ENCODE measurements around the gene IRF7. TPM values are rescaled to one million over a fixed set of nuclear protein-coding genes. Genes with fewer than 3 reads are reported as not detected.

IRF7 gene
- total RNA-seq, 6 experiments from 2014 or later, result 3.0 to 5.2 (median 4.2) TPM

DNA sequence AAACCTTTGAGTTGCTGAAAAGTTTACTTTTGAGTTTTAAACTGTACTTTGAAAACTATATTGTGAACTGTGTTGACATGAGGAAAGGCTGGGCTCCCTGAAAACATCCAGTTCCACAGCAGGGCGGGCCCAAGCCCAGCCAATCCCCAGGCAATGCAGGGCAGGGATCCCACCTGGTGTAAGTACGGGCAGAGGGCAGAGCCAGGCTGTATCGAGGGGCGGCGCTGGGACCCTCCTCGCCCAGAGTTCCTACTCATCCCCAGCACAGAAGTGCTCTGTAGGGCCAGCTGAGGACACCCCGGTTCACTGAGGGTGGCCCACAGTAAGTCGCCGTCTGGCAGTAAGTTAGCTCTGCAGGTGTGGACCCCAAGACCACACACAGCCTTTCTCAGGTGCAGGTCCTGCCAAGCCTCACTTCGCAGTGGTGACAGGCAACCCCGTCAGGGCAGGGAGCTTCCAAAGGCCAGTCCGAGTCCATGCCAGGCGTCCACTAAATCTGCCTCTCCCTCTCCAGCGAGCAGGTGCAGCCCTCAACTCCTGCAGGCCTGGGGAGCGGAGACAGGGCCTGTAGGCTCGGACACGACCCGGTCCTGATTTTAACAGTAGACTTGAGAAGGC lies 48.6 kb downstream of the IRF7 start:
- DNase-seq, result no peak
- no peaks in the 10 kb centered on the region for H3K4me1 Mint-ChIP-seq (ENCODE audit: low read depth)
- TF ChIP-seq, protein P1, sequence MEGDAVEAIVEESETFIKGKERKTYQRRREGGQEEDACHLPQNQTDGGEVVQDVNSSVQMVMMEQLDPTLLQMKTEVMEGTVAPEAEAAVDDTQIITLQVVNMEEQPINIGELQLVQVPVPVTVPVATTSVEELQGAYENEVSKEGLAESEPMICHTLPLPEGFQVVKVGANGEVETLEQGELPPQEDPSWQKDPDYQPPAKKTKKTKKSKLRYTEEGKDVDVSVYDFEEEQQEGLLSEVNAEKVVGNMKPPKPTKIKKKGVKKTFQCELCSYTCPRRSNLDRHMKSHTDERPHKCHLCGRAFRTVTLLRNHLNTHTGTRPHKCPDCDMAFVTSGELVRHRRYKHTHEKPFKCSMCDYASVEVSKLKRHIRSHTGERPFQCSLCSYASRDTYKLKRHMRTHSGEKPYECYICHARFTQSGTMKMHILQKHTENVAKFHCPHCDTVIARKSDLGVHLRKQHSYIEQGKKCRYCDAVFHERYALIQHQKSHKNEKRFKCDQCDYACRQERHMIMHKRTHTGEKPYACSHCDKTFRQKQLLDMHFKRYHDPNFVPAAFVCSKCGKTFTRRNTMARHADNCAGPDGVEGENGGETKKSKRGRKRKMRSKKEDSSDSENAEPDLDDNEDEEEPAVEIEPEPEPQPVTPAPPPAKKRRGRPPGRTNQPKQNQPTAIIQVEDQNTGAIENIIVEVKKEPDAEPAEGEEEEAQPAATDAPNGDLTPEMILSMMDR (IDR thresholded peaks at IDR 0.05), result no peak
- no peaks in the 10 kb centered on the region for H3K27me3 Mint-ChIP-seq (ENCODE audit: insufficient read depth)
- H3K36me3 Mint-ChIP-seq (ENCODE audit: low read depth), result no peaks in the 10 kb centered on the region
- no peak overlapping the region for H3K27ac Mint-ChIP-seq
- H3K4me3 Mint-ChIP-seq, result peak overlapping the region; percentile 88
- H3K9me3 Mint-ChIP-seq, result no peaks in the 10 kb centered on the region

GRCh38 chr11:565921-566509 lies 49.7 kb downstream of the IRF7 start:
- TF ChIP-seq, protein P1 (IDR thresholded peaks at IDR 0.05), result 0 out of 2 replicates have a peak, but pooled peaks have one; percentile 25
- Mint-ChIP-seq H3K4me3 (no peak overlapping the region), H3K36me3 (ENCODE audit: low read depth) (no peaks in the 10 kb centered on the region), H3K27ac (no peak overlapping the region), H3K27me3 (ENCODE audit: insufficient read depth) (no peaks in the 10 kb centered on the region), H3K9me3 (no peaks in the 10 kb centered on the region), H3K4me1 (ENCODE audit: low read depth) (no peaks in the 10 kb centered on the region)
- peak; percentile 27 for DNase-seq

DNA sequence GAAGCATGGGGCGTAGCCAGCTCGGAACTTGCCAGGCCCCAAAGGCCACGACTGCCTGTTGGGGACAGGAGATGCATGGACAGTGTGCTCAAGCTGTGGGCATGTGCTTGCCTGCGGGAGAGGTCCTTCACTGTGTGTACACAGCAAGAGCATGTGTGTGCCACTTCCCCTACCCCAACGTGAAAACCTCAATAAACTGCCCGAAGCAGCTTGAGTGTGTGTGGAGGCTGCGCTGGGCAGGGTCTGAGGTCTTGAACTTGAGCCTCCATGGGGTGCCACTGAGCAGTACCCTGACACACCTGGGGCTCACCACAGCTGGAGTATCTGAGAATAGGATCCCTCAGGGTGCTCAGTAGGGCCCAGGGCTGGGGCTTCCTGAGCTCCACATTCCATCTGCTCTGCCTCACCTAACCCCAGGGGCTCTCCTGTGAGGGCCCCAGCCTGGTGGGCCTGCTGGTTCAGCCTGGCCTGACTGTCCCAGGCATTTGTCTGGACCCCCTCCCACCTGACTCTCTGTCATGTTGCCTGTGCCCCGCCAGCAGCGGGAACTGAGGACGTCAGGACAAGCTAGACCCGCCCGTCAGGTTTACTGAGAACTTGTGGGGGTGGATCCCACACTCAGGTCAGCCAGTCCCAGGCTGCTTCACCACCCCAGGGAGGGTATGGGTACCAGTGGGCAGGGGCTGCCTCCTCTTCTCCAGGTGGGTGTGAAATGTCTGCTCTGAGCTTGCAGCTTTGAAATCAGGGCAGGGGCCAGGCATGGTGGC lies 51.8 kb downstream of the IRF7 start:
- Mint-ChIP-seq H3K4me1 (ENCODE audit: low read depth) (no peaks in the 10 kb centered on the region), H3K4me3 (no peak overlapping the region), H3K36me3 (ENCODE audit: low read depth) (no peaks in the 10 kb centered on the region), H3K27ac (no peak overlapping the region), H3K27me3 (ENCODE audit: insufficient read depth) (peaks cover 2% of the 10 kb centered on the region; the same call in 1 of the 2 replicates), H3K9me3 (no peaks in the 10 kb centered on the region)
- DNase-seq, result no peak
- TF ChIP-seq, protein P1 (IDR thresholded peaks at IDR 0.05), result no peak

DNA sequence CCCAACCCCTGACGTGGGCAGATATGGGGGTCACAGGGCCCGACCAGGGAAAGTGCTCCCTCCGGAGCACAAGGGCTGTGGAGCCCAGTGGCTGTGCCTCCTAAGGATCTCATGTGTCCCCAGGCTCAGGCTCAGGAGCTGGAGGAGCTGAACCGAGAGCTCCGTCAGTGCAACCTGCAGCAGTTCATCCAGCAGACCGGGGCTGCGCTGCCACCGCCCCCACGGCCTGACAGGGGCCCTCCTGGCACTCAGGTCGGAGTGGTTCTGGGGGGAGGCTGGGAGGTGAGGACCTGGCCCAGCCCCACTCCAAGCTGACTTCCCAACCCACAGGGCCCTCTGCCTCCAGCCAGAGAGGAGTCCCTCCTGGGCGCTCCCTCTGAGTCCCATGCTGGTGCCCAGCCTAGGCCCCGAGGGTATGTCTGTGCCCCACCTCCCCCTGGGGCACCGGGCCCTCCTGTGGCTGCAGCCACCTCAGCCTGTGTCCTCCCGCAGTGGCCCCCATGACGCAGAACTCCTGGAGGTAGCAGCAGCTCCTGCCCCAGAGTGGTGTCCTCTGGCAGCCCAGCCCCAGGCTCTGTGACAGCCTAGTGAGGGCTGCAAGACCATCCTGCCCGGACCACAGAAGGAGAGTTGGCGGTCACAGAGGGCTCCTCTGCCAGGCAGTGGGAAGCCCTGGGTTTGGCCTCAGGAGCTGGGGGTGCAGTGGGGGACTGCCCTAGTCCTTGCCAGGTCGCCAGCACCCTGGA lies 52.5 kb downstream of the IRF7 start:
- H3K4me1 Mint-ChIP-seq (ENCODE audit: low read depth), result no peaks in the 10 kb centered on the region
- peaks cover 2% of the 10 kb centered on the region; the same call in 1 of the 2 replicates for H3K27me3 Mint-ChIP-seq (ENCODE audit: insufficient read depth)
- TF ChIP-seq, protein P1 (IDR thresholded peaks at IDR 0.05), result no peak
- no peaks in the 10 kb centered on the region for H3K36me3 Mint-ChIP-seq (ENCODE audit: low read depth)
- no peak for DNase-seq
- H3K4me3 Mint-ChIP-seq, result no peak overlapping the region
- H3K9me3 Mint-ChIP-seq, result no peaks in the 10 kb centered on the region
- no peak overlapping the region for H3K27ac Mint-ChIP-seq

Small RNA genes within 50 kb of the gene (microRNA-seq; reads per million reads assigned to microRNA genes)
- gene MIR210, result 895 reads per million, percentile 74 among the genes with 10 or more reads in this experiment

Other genes with a start within 250 kb of the IRF7 start
- 10 to 100 TPM in 1 of 6 experiments, 1 to 10 TPM in 5; 6.4 to 12.1 (median 8.4) TPM for gene B4GALNT4, start 246.5 kb downstream of the IRF7 start, total RNA-seq (2021; fragmentation: NEBNext Ultra II Directional; extraction: Animal tissue kit (Norgen Biotek cat#: 25700))
- gene PKP3, start 221.7 kb downstream of the IRF7 start, total RNA-seq (2021; fragmentation: NEBNext Ultra II Directional; extraction: Animal tissue kit (Norgen Biotek cat#: 25700)), result 1 to 10 TPM; 2.5 to 3.3 (median 2.9) TPM
- 10 to 100 TPM; 15.9 to 21.6 (median 18.7) TPM for gene SIGIRR, start 201.0 kb downstream of the IRF7 start, total RNA-seq (2021; fragmentation: NEBNext Ultra II Directional; extraction: Animal tissue kit (Norgen Biotek cat#: 25700))
- not detected for gene ANO9, start 173.9 kb downstream of the IRF7 start, total RNA-seq (2021; fragmentation: NEBNext Ultra II Directional; extraction: Animal tissue kit (Norgen Biotek cat#: 25700))
- gene PTDSS2, start 165.7 kb downstream of the IRF7 start, total RNA-seq (2021; fragmentation: NEBNext Ultra II Directional; extraction: Animal tissue kit (Norgen Biotek cat#: 25700)), result 10 to 100 TPM; 23.3 to 34.5 (median 27.2) TPM
- gene RNH1, start 108.7 kb downstream of the IRF7 start, total RNA-seq (2021; fragmentation: NEBNext Ultra II Directional; extraction: Animal tissue kit (Norgen Biotek cat#: 25700)), result 100 to 1,000 TPM; 223 to 272 (median 250) TPM
- gene HRAS, start 80.4 kb downstream of the IRF7 start, total RNA-seq (2021; fragmentation: NEBNext Ultra II Directional; extraction: Animal tissue kit (Norgen Biotek cat#: 25700)), result 100 to 1,000 TPM; 102 to 125 (median 107) TPM
- under 1 TPM; 0.23 to 0.83 (median 0.55) TPM for gene LRRC56, start 78.4 kb downstream of the IRF7 start, total RNA-seq (2021; fragmentation: NEBNext Ultra II Directional; extraction: Animal tissue kit (Norgen Biotek cat#: 25700))
- 1 to 10 TPM in 3 of 6 experiments, under 1 TPM in 3; 0.37 to 2.3 (median 0.97) TPM for gene LMNTD2, start 55.2 kb downstream of the IRF7 start, total RNA-seq (2021; fragmentation: NEBNext Ultra II Directional; extraction: Animal tissue kit (Norgen Biotek cat#: 25700))
- gene RASSF7, start 55.0 kb downstream of the IRF7 start, total RNA-seq (2021; fragmentation: NEBNext Ultra II Directional; extraction: Animal tissue kit (Norgen Biotek cat#: 25700)), result 10 to 100 TPM; 10.1 to 18.8 (median 12.7) TPM
- gene PHRF1, start 39.5 kb downstream of the IRF7 start, total RNA-seq (2021; fragmentation: NEBNext Ultra II Directional; extraction: Animal tissue kit (Norgen Biotek cat#: 25700)), result 10 to 100 TPM; 23.8 to 27.5 (median 24.8) TPM
- not detected for gene CDHR5, start 9.0 kb upstream of the IRF7 start, total RNA-seq (2021; fragmentation: NEBNext Ultra II Directional; extraction: Animal tissue kit (Norgen Biotek cat#: 25700))
- not detected for gene SCT, start 11.2 kb upstream of the IRF7 start, total RNA-seq (2021; fragmentation: NEBNext Ultra II Directional; extraction: Animal tissue kit (Norgen Biotek cat#: 25700))
- under 1 TPM; 0.14 to 0.61 (median 0.38) TPM for gene DRD4, start 21.3 kb upstream of the IRF7 start, total RNA-seq (2021; fragmentation: NEBNext Ultra II Directional; extraction: Animal tissue kit (Norgen Biotek cat#: 25700))
- 10 to 100 TPM; 32.2 to 48.1 (median 34.6) TPM for gene DEAF1, start 79.3 kb upstream of the IRF7 start, total RNA-seq (2021; fragmentation: NEBNext Ultra II Directional; extraction: Animal tissue kit (Norgen Biotek cat#: 25700))
- gene TMEM80, start 79.9 kb upstream of the IRF7 start, total RNA-seq (2021; fragmentation: NEBNext Ultra II Directional; extraction: Animal tissue kit (Norgen Biotek cat#: 25700)), result 10 to 100 TPM; 16.9 to 24.5 (median 19.3) TPM
- 10 to 100 TPM; 55.5 to 70.1 (median 65.1) TPM for gene EPS8L2, start 90.3 kb upstream of the IRF7 start, total RNA-seq (2021; fragmentation: NEBNext Ultra II Directional; extraction: Animal tissue kit (Norgen Biotek cat#: 25700))
- gene TALDO1, start 131.5 kb upstream of the IRF7 start, total RNA-seq (2021; fragmentation: NEBNext Ultra II Directional; extraction: Animal tissue kit (Norgen Biotek cat#: 25700)), result 100 to 1,000 TPM; 230 to 351 (median 300) TPM
- gene GATD1, start 161.5 kb upstream of the IRF7 start, total RNA-seq (2021; fragmentation: NEBNext Ultra II Directional; extraction: Animal tissue kit (Norgen Biotek cat#: 25700)), result 10 to 100 TPM; 61.0 to 72.7 (median 68.1) TPM
- gene CEND1, start 174.1 kb upstream of the IRF7 start, total RNA-seq (2021; fragmentation: NEBNext Ultra II Directional; extraction: Animal tissue kit (Norgen Biotek cat#: 25700)), result 10 to 100 TPM in 5 of 6 experiments, 1 to 10 TPM in 1; 8.2 to 12.2 (median 11.0) TPM
- gene SLC25A22, start 182.3 kb upstream of the IRF7 start, total RNA-seq (2021; fragmentation: NEBNext Ultra II Directional; extraction: Animal tissue kit (Norgen Biotek cat#: 25700)), result 10 to 100 TPM; 39.7 to 47.3 (median 42.9) TPM
- gene PIDD1, start 189.3 kb upstream of the IRF7 start, total RNA-seq (2021; fragmentation: NEBNext Ultra II Directional; extraction: Animal tissue kit (Norgen Biotek cat#: 25700)), result 10 to 100 TPM; 11.0 to 15.9 (median 13.7) TPM
- 1,000 to 10,000 TPM; 1,532 to 1,781 (median 1,709) TPM for gene RPLP2, start 194.0 kb upstream of the IRF7 start, total RNA-seq (2021; fragmentation: NEBNext Ultra II Directional; extraction: Animal tissue kit (Norgen Biotek cat#: 25700))
- gene PNPLA2, start 203.0 kb upstream of the IRF7 start, total RNA-seq (2021; fragmentation: NEBNext Ultra II Directional; extraction: Animal tissue kit (Norgen Biotek cat#: 25700)), result 100 to 1,000 TPM; 103 to 148 (median 130) TPM
- 1 to 10 TPM in 4 of 6 experiments, under 1 TPM in 2; 0.63 to 2.2 (median 1.2) TPM for gene CRACR2B, start 212.0 kb upstream of the IRF7 start, total RNA-seq (2021; fragmentation: NEBNext Ultra II Directional; extraction: Animal tissue kit (Norgen Biotek cat#: 25700))
- gene CD151, start 217.0 kb upstream of the IRF7 start, total RNA-seq (2021; fragmentation: NEBNext Ultra II Directional; extraction: Animal tissue kit (Norgen Biotek cat#: 25700)), result 1,000 to 10,000 TPM in 1 of 6 experiments, 100 to 1,000 TPM in 5; 719 to 1,001 (median 755) TPM
- gene POLR2L, start 226.6 kb upstream of the IRF7 start, total RNA-seq (2021; fragmentation: NEBNext Ultra II Directional; extraction: Animal tissue kit (Norgen Biotek cat#: 25700)), result 100 to 1,000 TPM; 439 to 504 (median 478) TPM
- 100 to 1,000 TPM; 193 to 267 (median 212) TPM for gene TSPAN4, start 226.9 kb upstream of the IRF7 start, total RNA-seq (2021; fragmentation: NEBNext Ultra II Directional; extraction: Animal tissue kit (Norgen Biotek cat#: 25700))